ENCODE measurements around the gene MYOZ3. TPM values are rescaled to one million over a fixed set of nuclear protein-coding genes. Genes with fewer than 3 reads are reported as not detected.

MYOZ3 gene, protein sequence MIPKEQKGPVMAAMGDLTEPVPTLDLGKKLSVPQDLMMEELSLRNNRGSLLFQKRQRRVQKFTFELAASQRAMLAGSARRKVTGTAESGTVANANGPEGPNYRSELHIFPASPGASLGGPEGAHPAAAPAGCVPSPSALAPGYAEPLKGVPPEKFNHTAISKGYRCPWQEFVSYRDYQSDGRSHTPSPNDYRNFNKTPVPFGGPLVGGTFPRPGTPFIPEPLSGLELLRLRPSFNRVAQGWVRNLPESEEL
- not detected for total RNA-seq
- polyA plus RNA-seq: under 1 TPM in 2 of 4 donors, not detected in 2; 0.08 to 0.10 TPM

DNA sequence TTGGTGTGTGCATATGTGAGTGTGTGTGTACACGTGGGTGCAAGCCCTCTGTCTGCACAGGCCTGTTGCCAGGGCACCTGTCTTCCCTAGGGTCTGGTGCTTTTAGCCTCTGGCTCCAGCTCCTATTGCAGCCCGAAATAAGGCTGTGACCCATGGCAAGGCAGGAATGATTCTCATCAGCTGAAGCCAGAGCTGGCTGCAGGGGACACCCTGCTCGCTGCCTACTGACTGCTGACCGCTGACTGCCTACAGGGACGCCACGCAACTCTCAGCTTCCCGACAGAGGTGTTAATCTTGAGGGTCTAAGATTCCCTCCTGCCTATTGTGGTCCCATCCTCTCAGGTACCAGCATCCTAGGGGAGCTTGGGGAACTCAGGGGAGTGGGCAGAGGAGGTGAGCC lies at the start of gene MYOZ3:
MYOZ3 (plus strand) TSS at position 166 of the 400 bp plus-strand sequence. CDS start 1,691 bp downstream, outside the sequence.
- no peaks in the 10 kb centered on the region for H3K36me3 ChIP-seq (ENCODE audit: control insufficient read depth, insufficient read depth, low read length)
- H3K27ac ChIP-seq (ENCODE audit: insufficient read depth, low read length, poor library complexity, severe bottlenecking): no peak within 1 kb of the TSS
- H3K9me3 ChIP-seq (ENCODE audit: control insufficient read depth in 2 of 2, low read length in 2 of 2): no peaks in the 10 kb centered on the region
- DNase-seq (no peak), ATAC-seq (ENCODE audit: low read depth in 2 of 2) (no peak)
- peaks cover 0 to 2% (median 0%) of the 10 kb centered on the region in 7 donors for H3K9me3 Mint-ChIP-seq
- no peak within 1 kb of the TSS for H3K4me3 ChIP-seq (ENCODE audit: low read depth, low read length)
- peaks cover 5% of the 10 kb centered on the region for H3K4me1 ChIP-seq (ENCODE audit: control insufficient read depth, insufficient read depth, low read length, poor library complexity, severe bottlenecking)
- peaks cover 24% of the 10 kb centered on the region for H3K27me3 Mint-ChIP-seq
- peaks cover 3% of the 10 kb centered on the region for H3K27me3 ChIP-seq (ENCODE audit: control insufficient read depth, insufficient read depth, low read length)
- peak within 1 kb of the TSS in 1 of 4 donors; percentile 28 for H3K4me3 Mint-ChIP-seq
- H3K4me1 Mint-ChIP-seq: peaks cover under 1 to 6% (median 5%) of the 10 kb centered on the region in 4 donors
- no peaks in the 10 kb centered on the region for H3K36me3 Mint-ChIP-seq
- H3K27ac Mint-ChIP-seq: peak within 1 kb of the TSS in 2 of 3 donors; percentile 25 to 70

DNA sequence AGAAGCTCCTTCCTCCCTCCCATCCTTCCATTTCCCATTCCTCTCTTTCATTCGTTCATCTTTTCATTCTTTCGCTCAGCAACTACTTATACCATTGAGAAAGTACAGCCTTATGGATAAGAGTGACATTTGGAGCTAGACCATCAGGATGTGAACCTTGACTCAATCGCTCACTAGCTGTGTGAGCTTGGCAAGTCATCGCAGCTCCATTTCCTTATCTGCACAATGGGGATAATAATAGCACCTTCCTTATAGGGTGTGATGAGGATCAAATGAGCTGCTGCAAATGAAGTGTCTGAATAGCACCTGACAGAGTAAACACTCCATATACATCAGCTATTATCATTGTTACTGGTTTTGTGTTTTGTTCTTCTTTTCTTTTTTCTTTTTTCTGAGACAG lies 48.6 kb upstream of the MYOZ3 start:
- H3K4me3 ChIP-seq (ENCODE audit: low read depth, low read length): no peak overlapping the region
- Mint-ChIP-seq H3K9me3 (peaks cover 0 to 1% (median 0%) of the 10 kb centered on the region in 7 donors), H3K27ac (peak overlapping the region in 1 of 3 donors; percentile 4), H3K4me1 (peaks cover 0 to 3% (median 0%) of the 10 kb centered on the region in 4 donors), H3K4me3 (no peak overlapping the region), H3K27me3 (peaks cover 11% of the 10 kb centered on the region), H3K36me3 (no peaks in the 10 kb centered on the region)
- H3K36me3 ChIP-seq (ENCODE audit: control insufficient read depth, insufficient read depth, low read length): no peaks in the 10 kb centered on the region
- DNase-seq (no peak), ATAC-seq (ENCODE audit: low read depth in 2 of 2) (no peak)
- H3K9me3 ChIP-seq (ENCODE audit: control insufficient read depth in 2 of 2, low read length in 2 of 2): no peaks in the 10 kb centered on the region
- H3K27me3 ChIP-seq (ENCODE audit: control insufficient read depth, insufficient read depth, low read length): no peaks in the 10 kb centered on the region
- no peak overlapping the region for H3K27ac ChIP-seq (ENCODE audit: insufficient read depth, low read length, poor library complexity, severe bottlenecking)
- no peaks in the 10 kb centered on the region for H3K4me1 ChIP-seq (ENCODE audit: control insufficient read depth, insufficient read depth, low read length, poor library complexity, severe bottlenecking)

DNA sequence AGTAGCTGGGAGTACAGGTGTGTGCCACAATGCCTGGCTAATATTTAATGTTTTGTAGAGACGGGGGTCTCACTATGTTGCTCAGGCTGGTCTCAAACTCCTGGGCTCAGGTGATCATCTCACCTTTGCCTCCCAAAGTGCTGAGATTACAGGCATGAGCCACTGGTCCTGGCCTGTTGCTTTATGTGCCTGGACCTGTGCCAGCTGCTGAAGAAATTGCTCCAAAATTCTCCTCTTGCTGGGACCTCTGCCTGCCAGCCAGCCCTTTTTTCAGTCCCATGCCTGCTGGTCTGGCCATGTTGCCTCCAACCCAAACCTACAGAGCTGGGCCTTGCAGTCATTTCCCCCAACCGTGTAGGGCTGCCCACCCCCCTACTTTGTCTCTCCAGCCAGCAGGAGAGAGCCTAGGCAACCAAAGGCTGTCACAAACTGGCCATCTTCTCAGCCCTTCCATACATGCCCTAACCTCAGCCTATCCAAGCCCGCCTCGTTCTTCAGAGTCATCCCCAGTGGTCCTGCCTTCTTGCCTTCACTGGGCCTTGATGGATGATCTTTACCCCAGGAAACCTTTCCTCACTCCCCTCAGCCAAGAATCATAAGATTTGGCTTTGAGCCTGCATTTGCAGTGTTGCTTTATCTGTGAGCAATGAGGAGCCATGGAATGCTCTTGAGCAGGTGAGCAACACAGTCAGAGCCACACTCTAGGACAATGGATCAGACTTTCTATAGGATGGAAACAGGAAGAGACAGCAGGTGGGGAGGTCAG lies 48.0 kb upstream of the MYOZ3 start:
- Histone ChIP-seq H3K27ac (ENCODE audit: insufficient read depth, low read length, poor library complexity, severe bottlenecking) (no peak overlapping the region), H3K27me3 (ENCODE audit: control insufficient read depth, insufficient read depth, low read length) (no peaks in the 10 kb centered on the region), H3K36me3 (ENCODE audit: control insufficient read depth, insufficient read depth, low read length) (no peaks in the 10 kb centered on the region), H3K9me3 (ENCODE audit: control insufficient read depth in 2 of 2, low read length in 2 of 2) (no peaks in the 10 kb centered on the region), H3K4me3 (ENCODE audit: low read depth, low read length) (no peak overlapping the region), H3K4me1 (ENCODE audit: control insufficient read depth, insufficient read depth, low read length, poor library complexity, severe bottlenecking) (no peaks in the 10 kb centered on the region)
- Mint-ChIP-seq H3K27ac (no peak overlapping the region), H3K27me3 (peaks cover 15% of the 10 kb centered on the region), H3K36me3 (no peaks in the 10 kb centered on the region), H3K4me1 (peaks cover 0 to 3% (median 0%) of the 10 kb centered on the region in 4 donors), H3K9me3 (peaks cover 0 to 1% (median 0%) of the 10 kb centered on the region in 7 donors), H3K4me3 (no peak overlapping the region)
- ATAC-seq (ENCODE audit: low read depth in 2 of 2) (no peak), DNase-seq (no peak)

DNA sequence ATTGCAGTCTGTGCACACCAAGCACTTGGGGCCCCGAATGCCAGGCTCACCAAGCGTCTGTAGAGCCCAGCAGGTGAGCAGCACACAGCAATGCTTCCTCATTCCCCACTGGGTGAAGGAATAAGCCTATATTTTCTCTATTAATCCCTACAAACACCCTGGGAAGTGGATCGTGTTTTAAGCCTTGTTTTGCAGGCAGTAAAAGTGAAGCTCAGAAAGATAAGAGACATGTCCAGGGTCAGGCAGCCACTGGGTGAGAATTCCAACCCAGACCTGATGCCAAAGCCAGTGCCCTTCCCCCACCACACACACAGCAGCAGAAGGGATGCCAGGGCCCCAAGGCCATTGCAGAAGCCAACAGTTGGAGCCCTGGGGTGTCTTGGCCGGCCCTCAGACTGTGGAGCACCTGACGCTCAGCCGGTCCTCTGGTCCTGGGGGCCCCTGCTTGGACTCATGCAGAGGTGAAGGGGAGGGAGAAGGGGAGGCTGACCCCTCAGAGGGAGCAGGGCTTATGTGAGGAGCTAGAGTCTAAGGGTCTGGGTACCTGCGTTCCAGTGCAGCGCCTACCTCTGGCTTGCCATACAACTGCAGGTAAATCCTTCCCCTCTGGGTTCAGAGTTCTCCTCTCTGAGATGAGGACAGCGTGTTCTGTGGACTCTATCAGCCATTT lies 46.9 kb upstream of the MYOZ3 start:
- Histone ChIP-seq H3K27me3 (ENCODE audit: control insufficient read depth, insufficient read depth, low read length) (no peaks in the 10 kb centered on the region), H3K9me3 (ENCODE audit: control insufficient read depth in 2 of 2, low read length in 2 of 2) (no peaks in the 10 kb centered on the region), H3K36me3 (ENCODE audit: control insufficient read depth, insufficient read depth, low read length) (no peaks in the 10 kb centered on the region), H3K4me1 (ENCODE audit: control insufficient read depth, insufficient read depth, low read length, poor library complexity, severe bottlenecking) (no peaks in the 10 kb centered on the region), H3K4me3 (ENCODE audit: low read depth, low read length) (no peak overlapping the region), H3K27ac (ENCODE audit: insufficient read depth, low read length, poor library complexity, severe bottlenecking) (no peak overlapping the region)
- DNase-seq (no peak), ATAC-seq (ENCODE audit: low read depth in 2 of 2) (no peak)
- Mint-ChIP-seq H3K4me1 (peaks cover 0 to 3% (median 0%) of the 10 kb centered on the region in 4 donors), H3K27me3 (peaks cover 17% of the 10 kb centered on the region), H3K4me3 (no peak overlapping the region), H3K36me3 (no peaks in the 10 kb centered on the region), H3K9me3 (peaks cover 0 to 1% (median 0%) of the 10 kb centered on the region in 7 donors), H3K27ac (no peak overlapping the region)

DNA sequence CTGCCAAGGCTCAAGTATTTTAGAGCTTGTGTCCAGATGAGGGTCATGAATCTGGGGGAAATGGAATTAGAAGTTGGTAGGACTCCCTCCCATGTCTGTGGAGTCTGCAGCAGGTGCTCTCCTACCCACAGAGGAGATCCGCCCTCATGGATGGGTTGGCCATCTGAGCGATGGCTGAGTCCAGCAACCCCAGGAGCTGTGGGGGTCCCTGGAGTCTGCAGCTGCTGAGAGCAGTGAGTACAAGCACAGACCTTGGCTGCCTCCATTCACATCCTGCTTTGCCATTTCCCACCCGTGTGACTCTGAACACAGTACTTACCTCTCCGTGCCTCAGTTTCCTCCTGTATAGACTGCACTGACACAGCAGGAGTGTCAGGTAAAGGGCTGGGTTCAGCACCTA lies 46.4 kb upstream of the MYOZ3 start:
- H3K27me3 Mint-ChIP-seq: peaks cover 21% of the 10 kb centered on the region
- H3K27ac Mint-ChIP-seq: no peak overlapping the region
- H3K4me3 Mint-ChIP-seq: no peak overlapping the region
- no peak overlapping the region for H3K27ac ChIP-seq (ENCODE audit: insufficient read depth, low read length, poor library complexity, severe bottlenecking)
- H3K27me3 ChIP-seq (ENCODE audit: control insufficient read depth, insufficient read depth, low read length): no peaks in the 10 kb centered on the region
- H3K4me1 Mint-ChIP-seq: peaks cover 0 to 3% (median 0%) of the 10 kb centered on the region in 4 donors
- ATAC-seq (ENCODE audit: low read depth in 2 of 2): no peak
- no peaks in the 10 kb centered on the region for H3K36me3 ChIP-seq (ENCODE audit: control insufficient read depth, insufficient read depth, low read length)
- no peaks in the 10 kb centered on the region for H3K36me3 Mint-ChIP-seq
- no peaks in the 10 kb centered on the region for H3K4me1 ChIP-seq (ENCODE audit: control insufficient read depth, insufficient read depth, low read length, poor library complexity, severe bottlenecking)
- peaks cover 0 to 1% (median 0%) of the 10 kb centered on the region in 7 donors for H3K9me3 Mint-ChIP-seq
- H3K9me3 ChIP-seq (ENCODE audit: control insufficient read depth in 2 of 2, low read length in 2 of 2): no peaks in the 10 kb centered on the region
- DNase-seq: no peak
- no peak overlapping the region for H3K4me3 ChIP-seq (ENCODE audit: low read depth, low read length)

DNA sequence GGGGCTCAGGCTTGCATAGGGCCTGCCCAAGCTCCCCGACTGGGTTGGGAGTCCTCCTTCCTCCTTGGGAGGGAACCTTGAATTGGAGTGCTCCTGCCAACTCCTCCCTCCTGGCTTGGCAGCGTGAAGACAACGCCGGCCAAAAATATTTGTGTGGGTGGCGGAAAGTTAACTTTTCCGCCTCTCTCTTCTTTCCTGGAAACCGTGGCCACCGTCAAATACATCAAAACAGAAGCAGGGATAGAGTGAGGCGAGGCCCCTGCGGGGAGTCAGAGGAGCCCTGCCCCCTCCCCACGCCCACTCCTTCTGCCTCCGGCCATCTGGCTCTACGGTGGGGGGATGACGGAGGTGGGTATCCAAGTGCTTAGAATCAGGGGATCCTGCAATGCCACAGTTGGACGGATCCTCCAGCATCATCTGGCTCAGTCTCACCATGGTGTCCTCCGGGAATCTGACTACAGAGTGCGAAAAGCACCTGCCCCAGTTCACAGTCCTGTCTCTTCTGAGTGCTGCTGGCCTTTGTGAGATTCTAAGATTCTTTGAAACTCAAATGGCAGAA lies 45.8 kb upstream of the MYOZ3 start:
- Mint-ChIP-seq H3K4me1 (peaks cover 0 to 3% (median under 1%) of the 10 kb centered on the region in 4 donors), H3K36me3 (no peaks in the 10 kb centered on the region), H3K27ac (no peak overlapping the region), H3K27me3 (peaks cover 22% of the 10 kb centered on the region), H3K9me3 (peaks cover 0 to 1% (median 0%) of the 10 kb centered on the region in 7 donors), H3K4me3 (no peak overlapping the region)
- no peaks in the 10 kb centered on the region for H3K36me3 ChIP-seq (ENCODE audit: control insufficient read depth, insufficient read depth, low read length)
- H3K27me3 ChIP-seq (ENCODE audit: control insufficient read depth, insufficient read depth, low read length): no peaks in the 10 kb centered on the region
- DNase-seq: no peak
- no peak overlapping the region for H3K4me3 ChIP-seq (ENCODE audit: low read depth, low read length)
- H3K4me1 ChIP-seq (ENCODE audit: control insufficient read depth, insufficient read depth, low read length, poor library complexity, severe bottlenecking): no peaks in the 10 kb centered on the region
- H3K9me3 ChIP-seq (ENCODE audit: control insufficient read depth in 2 of 2, low read length in 2 of 2): no peaks in the 10 kb centered on the region
- ATAC-seq (ENCODE audit: low read depth in 2 of 2): no peak
- H3K27ac ChIP-seq (ENCODE audit: insufficient read depth, low read length, poor library complexity, severe bottlenecking): no peak overlapping the region

DNA sequence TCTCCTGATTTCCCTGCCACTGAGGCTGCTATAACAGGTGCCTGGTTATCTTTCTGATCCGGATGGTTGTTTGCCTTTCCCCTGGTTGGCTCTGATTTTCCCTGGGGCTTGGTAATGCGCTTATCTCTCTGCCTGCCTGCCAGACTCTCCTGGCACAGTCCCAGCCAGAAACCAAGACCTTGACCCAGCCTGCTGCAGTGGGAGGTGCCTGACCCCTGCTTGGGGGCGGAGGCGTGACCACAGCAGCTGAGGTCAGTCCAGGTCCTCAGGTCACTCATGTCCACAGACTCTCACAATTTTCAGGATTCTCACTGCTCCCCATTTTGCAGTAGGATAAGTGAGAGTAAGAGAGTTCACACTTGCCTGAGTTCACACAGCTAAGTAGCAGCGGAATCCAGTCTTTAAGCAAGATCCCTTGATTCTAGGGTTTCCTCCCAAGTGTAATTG lies 45.0 kb upstream of the MYOZ3 start:
- Histone ChIP-seq H3K4me1 (ENCODE audit: control insufficient read depth, insufficient read depth, low read length, poor library complexity, severe bottlenecking) (no peaks in the 10 kb centered on the region), H3K4me3 (ENCODE audit: low read depth, low read length) (no peak overlapping the region), H3K27me3 (ENCODE audit: control insufficient read depth, insufficient read depth, low read length) (no peaks in the 10 kb centered on the region), H3K36me3 (ENCODE audit: control insufficient read depth, insufficient read depth, low read length) (no peaks in the 10 kb centered on the region), H3K9me3 (ENCODE audit: control insufficient read depth in 2 of 2, low read length in 2 of 2) (no peaks in the 10 kb centered on the region), H3K27ac (ENCODE audit: insufficient read depth, low read length, poor library complexity, severe bottlenecking) (no peak overlapping the region)
- peaks cover 0 to under 1% (median 0%) of the 10 kb centered on the region in 7 donors for H3K9me3 Mint-ChIP-seq
- H3K27me3 Mint-ChIP-seq: peaks cover 27% of the 10 kb centered on the region
- no peaks in the 10 kb centered on the region for H3K36me3 Mint-ChIP-seq
- H3K27ac Mint-ChIP-seq: no peak overlapping the region
- no peak for ATAC-seq (ENCODE audit: low read depth in 2 of 2)
- DNase-seq: no peak
- H3K4me1 Mint-ChIP-seq: peaks cover 0 to 5% (median 2%) of the 10 kb centered on the region in 4 donors
- H3K4me3 Mint-ChIP-seq: no peak overlapping the region
